ENCODE data around the gene NFYC. TPM values are rescaled to one million over a fixed set of nuclear protein-coding genes. Genes with fewer than 3 reads are reported as not detected.
A peak's percentile ranks its signal among the peaks of the same experiment; 100 is the strongest.

The NFYC gene
- polyA plus RNA-seq, 3 donors = 95.9 to 111 (median 101) TPM

- DNase-seq (ENCODE audit: extremely low read depth in 1 of 11, low read depth in 9 of 11, low spot score in 4 of 11) = no peak
Observed at GRCh38 chr1:40766560-40766959, 75.1 kb downstream of the NFYC start.

GRCh38 chr1:40768146-40768990 is 76.9 kb downstream of the NFYC start:
- DNase-seq (ENCODE audit: extremely low read depth in 1 of 11, low read depth in 9 of 11, low spot score in 4 of 11) = no peak

GRCh38 chr1:40769815-40770214 is 78.3 kb downstream of the NFYC start:
- DNase-seq (ENCODE audit: extremely low read depth in 1 of 11, low read depth in 9 of 11, low spot score in 4 of 11) = no peak

- no peak for DNase-seq (ENCODE audit: extremely low read depth in 1 of 11, low read depth in 9 of 11, low spot score in 4 of 11)
Observed at GRCh38 chr1:40770296-40771070, 79.0 kb downstream of the NFYC start.

- DNase-seq (ENCODE audit: extremely low read depth in 1 of 11, low read depth in 9 of 11, low spot score in 4 of 11) = no peak
Observed at GRCh38 chr1:40772146-40772955, 80.8 kb downstream of the NFYC start.

- DNase-seq (ENCODE audit: extremely low read depth in 1 of 11, low read depth in 9 of 11, low spot score in 4 of 11) = no peak
Observed at GRCh38 chr1:40773748-40774265, 82.3 kb downstream of the NFYC start.

GRCh38 chr1:40774266-40774998 is 82.9 kb downstream of the NFYC start:
- DNase-seq (ENCODE audit: extremely low read depth in 1 of 11, low read depth in 9 of 11, low spot score in 4 of 11) = no peak

GRCh38 chr1:40776236-40777072 is 85.0 kb downstream of the NFYC start:
- DNase-seq (ENCODE audit: extremely low read depth in 1 of 11, low read depth in 9 of 11, low spot score in 4 of 11) = no peak

GRCh38 chr1:40777224-40777970 is 85.9 kb downstream of the NFYC start:
- no peak for DNase-seq (ENCODE audit: extremely low read depth in 1 of 11, low read depth in 9 of 11, low spot score in 4 of 11)

GRCh38 chr1:40780678-40781607 is 89.4 kb downstream of the NFYC start:
- no peak for DNase-seq (ENCODE audit: extremely low read depth in 1 of 11, low read depth in 9 of 11, low spot score in 4 of 11)

GRCh38 chr1:40781608-40781971 is 90.1 kb downstream of the NFYC start:
- DNase-seq (ENCODE audit: extremely low read depth in 1 of 11, low read depth in 9 of 11, low spot score in 4 of 11) = no peak

- no peak for DNase-seq (ENCODE audit: extremely low read depth in 1 of 11, low read depth in 9 of 11, low spot score in 4 of 11)
Observed at GRCh38 chr1:40782371-40782956, 91.0 kb downstream of the NFYC start.

- peak in 1 of 11 donors; percentile 50 for DNase-seq (ENCODE audit: extremely low read depth in 1 of 11, low read depth in 9 of 11, low spot score in 4 of 11)
Observed at GRCh38 chr1:40783001-40783905, 91.7 kb downstream of the NFYC start, which contains the start of gene KCNQ4. TSS of gene KCNQ4 (plus strand) at chr1:40783787. CDS start at chr1:40784094, 307 bp downstream.

GRCh38 chr1:40784141-40784770 is 92.8 kb downstream of the NFYC start:
- no peak for DNase-seq (ENCODE audit: extremely low read depth in 1 of 11, low read depth in 9 of 11, low spot score in 4 of 11)

Measured in renal cortex interstitium (tissue), 11 donors.